ENCODE data around the gene TMEM245. TPM values are rescaled to one million over a fixed set of nuclear protein-coding genes. Genes with fewer than 3 reads are reported as not detected.
"Not testable (repeated sequence)": the region's sequence is repeated elsewhere in the genome, so short reads cannot be mapped to it uniquely, and the experiment has no call there.

The TMEM245 gene
- polyA plus RNA-seq, 3 donors: 57.1 to 88.9 (median 76.0) TPM

DNA sequence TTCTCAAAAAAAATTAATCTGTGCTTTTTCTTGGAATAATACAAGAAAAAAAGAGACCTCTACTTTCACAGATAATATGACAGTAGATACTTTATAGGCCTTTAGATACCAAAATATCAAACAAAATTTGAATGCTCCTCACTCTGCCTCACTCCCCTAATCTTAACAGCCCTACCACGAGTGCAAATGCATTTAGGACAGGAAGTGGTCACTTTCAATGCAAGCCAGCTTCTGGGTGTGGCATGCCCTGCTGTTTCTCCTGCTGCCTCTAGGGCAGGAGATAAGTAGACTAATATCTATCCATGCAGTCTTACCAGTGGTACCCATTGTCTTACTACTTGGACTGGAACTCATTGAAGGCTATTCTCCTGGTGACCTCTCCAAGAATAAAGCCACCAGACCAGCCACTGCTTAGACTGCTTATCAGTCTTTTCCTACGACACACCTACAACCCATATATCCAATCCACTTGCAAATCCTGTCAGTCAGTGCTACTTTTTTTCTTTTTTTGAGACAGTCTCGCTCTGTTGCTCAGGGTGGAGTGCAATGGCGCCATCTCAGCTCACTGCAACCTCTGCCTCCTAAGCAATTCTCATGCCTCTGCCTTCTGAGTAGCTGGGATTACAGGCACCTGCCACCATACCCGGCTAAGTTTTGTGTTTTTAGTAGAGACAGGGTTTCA, 24.3 kb upstream of the TMEM245 start:
- DNase-seq (ENCODE audit: extremely low read depth in 1 of 11, low read depth in 9 of 11, low spot score in 4 of 11): no peak

DNA sequence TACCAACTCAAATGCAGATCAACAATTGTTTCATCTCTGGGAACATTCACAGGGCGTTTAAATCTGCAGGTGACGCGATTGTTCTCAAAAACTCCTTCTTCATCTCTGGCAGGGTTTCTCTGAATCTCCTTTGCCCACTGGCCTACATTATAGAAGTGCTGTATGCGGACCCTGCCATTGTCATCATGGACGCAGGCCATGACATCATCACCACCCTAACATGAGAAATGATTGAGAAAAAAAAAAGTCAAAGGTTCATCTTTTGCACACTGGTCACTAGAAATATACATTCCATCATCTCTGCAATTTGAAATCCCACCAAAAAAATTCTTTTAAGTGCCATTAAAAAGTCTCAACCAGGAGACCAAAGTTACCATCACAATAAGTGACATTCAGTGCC, 21.6 kb upstream of the TMEM245 start:
- DNase-seq (ENCODE audit: extremely low read depth in 1 of 11, low read depth in 9 of 11, low spot score in 4 of 11): no peak

DNA sequence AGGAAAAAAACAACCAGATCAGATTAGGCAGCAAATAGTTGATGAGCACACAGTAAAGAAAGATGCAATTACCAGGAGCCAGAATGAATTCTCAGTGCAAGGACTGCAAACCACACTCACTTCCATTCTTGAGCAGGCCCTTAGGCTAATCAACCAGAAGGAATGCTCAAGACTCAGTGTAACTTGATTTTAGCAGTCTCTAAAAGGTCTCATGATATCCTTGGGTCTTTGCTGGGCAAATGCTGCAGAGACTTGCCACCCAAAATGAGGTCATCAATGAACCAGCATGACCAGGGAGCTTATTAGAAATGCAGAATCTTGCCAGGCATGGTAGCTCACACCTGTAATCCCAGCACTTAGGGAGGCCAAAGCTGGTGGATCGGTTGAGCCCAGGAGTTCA, 20.1 kb upstream of the TMEM245 start:
- no peak for DNase-seq (ENCODE audit: extremely low read depth in 1 of 11, low read depth in 9 of 11, low spot score in 4 of 11)

DNA sequence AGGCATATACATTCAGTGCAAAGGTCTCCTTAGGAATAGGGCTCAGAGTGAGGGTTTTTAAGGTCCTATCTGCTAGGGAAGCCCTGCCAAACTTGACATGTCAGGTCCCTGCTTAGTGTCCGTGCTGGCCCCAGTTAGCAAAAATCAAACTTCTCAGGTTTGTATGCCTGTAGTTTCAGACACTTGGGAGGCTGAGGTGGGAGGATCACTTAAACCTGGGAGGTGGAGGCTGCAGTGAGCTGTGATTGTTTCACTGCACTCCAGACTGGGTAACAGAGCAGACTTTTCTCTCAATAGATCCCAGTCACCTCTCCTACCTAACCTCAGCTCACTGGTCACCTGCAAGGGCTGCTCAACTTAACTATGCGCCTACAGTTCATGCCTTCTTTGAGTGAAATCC, 18.7 kb upstream of the TMEM245 start:
- DNase-seq (ENCODE audit: extremely low read depth in 1 of 11, low read depth in 9 of 11, low spot score in 4 of 11): no peak

DNA sequence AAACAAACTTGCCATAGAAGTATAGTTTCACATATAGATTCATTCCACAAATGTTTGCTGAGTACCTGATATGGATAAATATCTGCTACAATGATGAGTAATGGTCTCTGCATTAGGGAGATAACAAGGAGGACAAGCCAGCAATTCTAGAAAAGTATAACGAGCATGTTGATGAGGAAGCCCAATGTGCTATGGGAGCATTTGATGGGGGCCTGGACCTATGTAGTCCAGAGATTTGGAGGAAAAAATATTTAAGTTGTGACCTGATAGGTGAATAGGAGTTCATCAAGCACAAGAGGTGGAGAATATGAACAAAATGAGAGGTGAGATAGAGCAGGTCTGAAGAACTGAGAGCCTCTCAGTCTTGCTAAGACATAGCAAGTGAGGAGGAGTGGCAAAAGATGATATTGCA, 14.4 kb upstream of the TMEM245 start:
- no peak for DNase-seq (ENCODE audit: extremely low read depth in 1 of 11, low read depth in 9 of 11, low spot score in 4 of 11)

DNA sequence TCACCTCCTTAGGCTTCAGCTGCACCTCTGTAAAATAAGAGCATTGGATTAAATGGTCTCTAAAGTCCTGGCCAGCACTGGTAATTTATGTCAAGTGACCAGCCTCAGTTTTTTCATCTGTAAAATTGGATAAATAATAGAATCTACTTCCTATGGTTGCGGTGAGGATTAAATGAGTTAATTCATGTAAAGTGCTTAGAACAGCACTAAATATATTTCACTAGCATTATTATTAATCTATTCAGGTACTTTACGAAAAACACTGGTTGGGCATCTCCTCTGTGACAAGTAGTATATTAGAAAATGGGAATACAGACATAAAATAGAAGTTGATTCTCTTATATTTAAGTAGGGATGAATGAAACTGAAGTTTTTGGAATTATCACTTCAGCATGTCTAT, 13.8 kb upstream of the TMEM245 start:
- no peak for DNase-seq (ENCODE audit: extremely low read depth in 1 of 11, low read depth in 9 of 11, low spot score in 4 of 11)

DNA sequence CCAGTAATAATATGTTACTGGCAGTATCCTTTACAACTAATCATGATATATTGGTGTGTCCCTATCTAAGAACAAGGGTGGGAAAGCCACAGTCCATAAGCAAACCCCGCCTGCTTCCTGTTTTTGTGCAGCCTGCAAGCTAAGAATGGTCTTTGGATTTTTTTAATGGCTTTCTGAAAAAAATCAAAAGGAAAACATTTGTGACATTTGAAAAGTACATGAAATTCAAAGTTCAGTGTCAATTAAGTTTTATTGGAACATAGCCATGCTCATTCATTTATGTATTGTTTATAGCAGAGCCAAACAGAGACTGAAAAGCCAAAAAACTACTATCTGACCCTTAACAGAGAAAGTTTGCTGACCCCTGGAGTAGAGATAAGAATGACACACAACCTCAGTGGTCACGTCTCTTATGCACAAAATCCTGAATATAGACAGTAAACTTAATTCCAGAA, 12.8 kb upstream of the TMEM245 start:
- no peak for DNase-seq (ENCODE audit: extremely low read depth in 1 of 11, low read depth in 9 of 11, low spot score in 4 of 11)

DNA sequence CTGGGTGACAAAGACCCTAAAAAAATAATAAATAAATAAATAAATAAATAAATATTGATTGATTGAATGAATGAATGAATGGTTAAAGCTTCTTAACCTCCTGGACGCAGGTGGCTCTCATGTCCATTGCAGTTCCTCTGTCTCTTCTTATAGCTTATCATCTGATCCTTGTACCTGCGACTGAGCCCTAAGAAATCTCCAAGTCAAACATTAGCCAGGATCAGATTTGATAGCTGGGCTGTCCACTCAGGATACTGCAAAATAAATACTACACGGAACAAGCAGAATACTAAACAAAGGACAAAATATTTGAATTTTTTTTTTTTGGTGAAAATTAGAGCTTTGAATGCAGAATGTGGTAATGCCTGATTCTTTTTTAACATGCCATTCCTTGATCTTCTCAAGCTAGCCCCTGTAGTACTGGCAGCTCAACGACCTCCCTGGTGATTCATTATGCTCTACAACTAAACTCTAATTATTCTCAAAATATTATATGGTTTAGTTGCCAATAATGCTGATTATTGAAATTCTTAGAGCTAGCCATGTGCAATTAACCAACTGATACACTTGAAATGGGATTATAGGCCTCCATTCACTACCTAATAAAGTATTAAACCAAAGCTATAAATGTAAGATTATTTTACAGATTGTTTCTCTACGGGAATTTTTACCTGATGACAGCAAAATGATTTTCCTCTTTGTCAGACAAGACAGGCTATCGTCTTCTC, 9.9 kb upstream of the TMEM245 start:
- no peak for DNase-seq (ENCODE audit: extremely low read depth in 1 of 11, low read depth in 9 of 11, low spot score in 4 of 11)

DNA sequence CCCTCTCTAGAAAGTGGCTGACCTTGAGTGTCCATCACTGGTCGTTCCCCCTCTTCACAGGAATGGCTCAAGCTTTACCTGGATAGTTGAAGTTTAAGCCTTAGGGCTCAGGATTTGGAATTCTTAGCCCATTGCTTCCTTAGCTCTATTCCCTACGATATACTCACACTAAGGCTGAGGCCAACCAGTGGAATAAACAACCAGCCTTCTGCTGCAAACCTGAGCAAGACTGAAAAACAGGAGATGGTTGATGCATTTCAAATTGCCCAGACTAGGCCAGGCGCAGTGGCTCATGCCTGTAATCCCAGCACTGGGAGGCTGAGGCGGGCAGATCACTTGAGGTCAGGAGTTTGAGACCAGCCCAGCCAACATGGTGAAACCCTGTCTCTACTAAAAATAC, 6.9 kb upstream of the TMEM245 start:
- not testable (repeated sequence) for DNase-seq (ENCODE audit: extremely low read depth in 1 of 11, low read depth in 9 of 11, low spot score in 4 of 11)

DNA sequence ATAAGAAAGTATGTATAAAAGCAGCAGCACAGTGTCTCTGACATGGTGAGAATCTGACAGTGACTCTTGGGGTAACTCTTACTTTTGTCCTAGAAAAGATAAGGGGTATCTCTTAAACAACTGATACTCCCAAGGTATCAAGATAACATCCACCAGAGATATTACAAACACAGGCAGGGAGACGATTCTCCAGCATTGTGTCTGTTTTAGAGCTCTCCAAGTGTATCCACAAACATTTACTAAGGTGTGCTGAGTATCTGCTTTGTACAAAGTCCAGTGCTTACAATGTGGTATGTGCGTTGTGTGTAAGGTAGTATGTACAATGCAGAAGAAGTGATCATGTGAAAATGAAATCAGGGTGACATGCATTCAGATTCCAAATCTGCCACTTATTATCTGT, 4.4 kb upstream of the TMEM245 start:
- no peak for DNase-seq (ENCODE audit: extremely low read depth in 1 of 11, low read depth in 9 of 11, low spot score in 4 of 11)

DNA sequence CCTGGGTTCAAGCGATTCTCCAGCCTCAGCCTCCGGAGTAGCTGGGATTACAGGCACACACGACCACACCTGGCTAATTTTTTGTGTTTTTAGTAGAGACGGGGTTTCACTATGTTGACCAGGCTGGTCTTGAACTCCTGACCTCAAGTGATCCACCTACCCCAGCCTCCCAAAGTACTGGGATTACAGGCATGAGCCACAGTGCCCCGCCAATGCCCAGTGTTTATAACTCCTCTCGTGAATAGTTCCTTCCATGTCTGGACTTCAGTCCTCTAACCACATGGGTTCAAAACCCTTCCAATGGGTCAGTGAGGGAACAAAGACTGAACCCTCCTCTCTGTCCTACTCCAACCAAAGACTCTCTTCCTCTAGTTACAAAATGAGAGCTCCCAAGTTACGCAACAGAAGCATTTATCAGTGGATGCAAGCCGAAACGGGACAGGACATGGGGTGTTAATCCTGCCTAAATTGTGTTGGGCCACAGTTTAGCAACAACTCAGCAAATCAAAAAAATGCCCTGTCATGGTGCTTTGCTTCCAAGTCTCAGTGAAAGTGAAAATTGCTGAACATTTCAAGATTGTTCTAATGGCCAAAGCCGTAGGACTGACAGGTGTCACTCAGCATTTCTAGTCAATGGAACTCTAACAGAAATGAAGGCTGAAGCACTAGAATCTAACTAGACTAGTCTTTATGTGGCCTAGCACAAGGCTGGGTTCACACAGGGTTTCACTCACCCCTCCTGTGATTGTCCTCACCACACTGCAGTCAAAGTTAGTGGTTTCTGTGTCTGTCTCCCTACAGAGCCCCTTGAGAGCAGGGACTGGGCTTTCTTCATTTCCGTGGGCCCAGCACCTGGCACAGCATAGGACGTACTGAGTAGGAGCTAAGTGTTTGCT, 3.2 kb upstream of the TMEM245 start:
- no peak for DNase-seq (ENCODE audit: extremely low read depth in 1 of 11, low read depth in 9 of 11, low spot score in 4 of 11)

DNA sequence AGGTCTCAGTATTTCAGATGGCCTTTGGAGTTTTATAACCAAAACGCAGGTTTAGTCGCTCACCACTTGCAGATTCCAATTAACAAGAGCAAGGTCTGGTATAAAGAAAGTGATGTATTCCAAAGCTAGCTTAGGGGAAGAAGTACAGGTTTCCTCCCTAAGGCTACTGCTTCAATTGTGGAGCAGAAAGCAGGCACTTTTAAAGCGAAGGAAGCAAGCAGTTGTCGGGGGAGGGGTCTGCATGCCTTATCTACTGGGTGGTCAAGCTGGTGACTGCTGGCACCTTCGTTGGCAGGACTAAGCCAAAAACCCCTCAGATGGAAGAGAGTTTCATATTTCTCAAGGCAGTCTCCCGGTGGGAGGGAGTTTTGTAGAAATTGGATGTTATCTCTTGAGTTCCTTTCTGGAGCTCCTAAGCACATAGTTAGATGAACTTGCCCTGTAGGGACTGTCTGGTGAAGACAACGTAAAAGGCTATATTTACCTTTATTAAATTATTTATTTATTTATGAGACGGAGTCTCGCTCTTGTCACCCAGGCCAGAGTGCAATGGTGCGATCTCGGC, 1.6 kb upstream of the TMEM245 start:
- no peak for DNase-seq (ENCODE audit: extremely low read depth in 1 of 11, low read depth in 9 of 11, low spot score in 4 of 11)

DNA sequence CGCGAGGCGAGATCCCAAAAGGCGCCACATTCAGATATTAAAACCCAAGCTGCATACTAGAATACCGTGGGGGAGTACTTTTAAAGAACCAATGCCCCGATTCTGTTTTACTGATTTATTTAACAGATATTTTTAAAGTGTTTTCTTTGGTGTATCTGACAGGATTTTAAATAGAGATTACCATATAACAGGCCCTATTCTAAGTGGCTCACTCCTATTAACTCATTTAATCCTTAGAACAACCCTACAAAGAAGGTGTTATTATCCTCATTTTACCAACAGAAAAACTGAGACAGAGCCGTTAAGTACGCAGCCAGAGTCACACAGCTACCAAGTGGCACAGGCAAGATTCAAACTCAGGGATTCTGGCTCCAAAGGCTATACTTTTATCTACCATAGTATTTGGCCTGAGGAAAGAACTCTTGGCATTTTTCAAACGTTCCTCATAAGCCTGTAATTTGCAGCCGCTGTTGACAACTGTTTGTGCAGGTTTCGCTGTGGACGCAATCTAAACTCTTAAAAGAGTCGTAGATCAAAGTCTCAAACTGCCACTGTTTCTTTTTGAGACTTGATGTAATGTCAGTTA, 550 bp upstream of the TMEM245 start:
- DNase-seq (ENCODE audit: extremely low read depth in 1 of 11, low read depth in 9 of 11, low spot score in 4 of 11): no peak

DNA sequence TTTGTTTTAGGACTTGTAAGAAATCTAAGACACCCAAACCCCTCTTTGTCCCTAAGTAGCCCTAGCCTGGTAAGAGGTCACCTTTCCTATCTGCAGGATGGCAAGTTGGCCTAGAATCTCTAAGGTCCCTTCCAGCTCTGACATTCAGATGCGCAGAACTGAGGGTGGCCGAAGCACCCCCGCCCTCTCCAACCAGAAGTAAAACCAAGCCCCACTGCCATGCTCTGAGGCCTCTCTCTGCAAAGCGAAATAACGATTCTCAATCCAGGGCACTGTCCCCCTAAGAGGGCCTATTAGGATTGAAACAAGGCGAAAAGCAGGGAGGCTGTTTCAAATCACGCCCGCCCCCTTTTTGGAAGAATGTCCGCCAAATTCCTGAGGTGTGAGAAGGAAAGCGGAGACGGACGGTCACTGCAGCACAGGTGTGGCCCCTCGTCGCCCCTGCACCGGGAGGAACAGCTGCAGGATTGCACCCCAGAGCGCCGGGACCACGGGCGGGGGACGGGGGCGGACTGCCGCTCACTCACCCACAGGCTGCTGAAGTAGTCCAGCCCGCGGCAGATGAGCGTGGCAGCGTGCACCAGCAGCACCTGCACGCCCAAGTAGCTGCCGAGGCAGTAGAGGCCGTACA, 824 bp downstream of the TMEM245 start:
- no peak for DNase-seq (ENCODE audit: extremely low read depth in 1 of 11, low read depth in 9 of 11, low spot score in 4 of 11)

DNA sequence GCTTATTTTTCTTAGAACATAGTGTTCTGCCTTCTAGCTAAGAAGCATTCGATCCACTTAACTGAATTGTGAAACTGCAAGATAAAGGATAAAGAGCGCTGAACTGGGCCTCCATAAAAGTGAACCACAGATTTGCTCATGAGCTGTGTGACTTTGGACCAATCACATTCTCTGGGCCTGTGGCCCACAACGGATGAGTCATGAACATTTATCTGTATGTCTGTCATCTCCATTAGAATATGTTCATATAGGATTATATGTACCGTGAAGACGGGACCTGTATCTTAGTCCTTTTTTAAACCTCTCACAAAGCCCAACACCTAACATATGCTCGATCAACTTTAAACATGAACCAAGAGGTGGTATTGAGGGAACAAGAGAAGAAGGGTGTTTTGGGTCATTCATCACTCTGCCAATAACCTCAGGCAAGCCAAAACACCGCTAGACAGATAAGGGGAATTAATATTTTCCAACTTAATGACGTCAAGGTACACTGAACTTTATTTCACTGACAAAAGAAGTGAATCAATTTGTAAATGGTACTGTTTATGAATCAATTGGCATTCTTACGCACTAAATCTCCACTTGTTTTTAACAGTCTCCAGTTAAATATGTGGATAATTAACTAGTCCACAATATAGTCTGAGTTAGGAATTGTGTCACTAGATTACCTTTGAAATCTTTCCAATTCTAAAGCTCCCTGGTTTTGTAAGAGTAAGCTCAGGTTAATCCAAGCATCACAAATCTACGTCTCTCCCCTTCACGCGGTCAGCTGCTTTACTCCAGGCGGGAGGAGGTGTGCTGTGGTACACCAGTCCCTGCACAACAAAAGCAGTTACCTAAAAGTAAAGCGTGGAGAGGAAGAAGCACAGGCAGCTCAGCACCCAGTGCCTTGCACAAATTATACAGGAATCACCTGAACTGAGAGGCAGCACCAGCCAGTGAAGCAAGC, 1.6 kb downstream of the TMEM245 start:
- DNase-seq (ENCODE audit: extremely low read depth in 1 of 11, low read depth in 9 of 11, low spot score in 4 of 11): no peak

DNA sequence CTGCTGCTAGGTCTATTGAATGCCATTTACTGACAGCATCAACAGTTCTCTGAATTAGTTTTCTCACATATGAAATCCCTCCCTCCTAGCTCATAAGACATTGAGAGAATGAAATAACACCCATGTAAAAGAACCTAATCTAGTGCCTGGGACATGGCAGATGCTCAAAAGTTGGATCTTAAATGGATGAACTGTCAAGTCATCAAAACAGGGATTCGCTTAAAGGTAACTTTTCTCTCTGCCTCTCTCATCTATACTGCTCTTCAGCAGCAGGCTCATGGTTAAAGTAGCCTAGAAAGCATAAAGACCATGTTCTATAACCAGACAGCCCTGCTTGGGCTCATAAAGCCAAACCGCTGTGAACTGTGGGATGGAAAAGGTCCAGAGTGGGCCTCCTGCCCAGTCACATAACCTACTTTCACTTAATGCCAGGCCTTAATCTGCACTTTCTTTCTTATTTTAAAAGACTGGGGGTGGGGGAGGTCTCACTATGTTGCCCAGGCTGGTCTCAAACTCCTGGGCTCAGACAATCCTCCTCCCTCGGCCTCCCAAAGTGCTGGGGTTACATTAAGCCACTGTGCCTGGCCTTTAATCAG, 3.7 kb downstream of the TMEM245 start:
- DNase-seq (ENCODE audit: extremely low read depth in 1 of 11, low read depth in 9 of 11, low spot score in 4 of 11): no peak

DNA sequence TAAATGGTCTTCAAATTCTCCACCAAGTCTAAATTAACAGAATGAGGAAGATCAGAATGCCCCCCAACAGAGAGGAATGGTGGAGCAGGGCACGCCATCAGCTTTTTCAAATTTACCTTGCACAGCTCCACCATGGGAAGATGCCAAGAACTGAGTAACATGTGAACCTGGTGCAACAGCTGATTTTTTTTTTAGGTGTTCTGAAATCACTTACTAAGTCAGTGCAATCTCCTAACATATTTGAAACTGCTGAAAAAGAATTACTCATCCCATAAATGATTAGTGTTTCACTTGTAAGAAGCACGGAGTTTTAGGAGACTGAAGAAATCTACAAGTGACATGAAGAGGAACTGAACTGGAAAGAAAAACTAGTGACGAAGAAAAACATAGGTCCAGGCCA, 5.1 kb downstream of the TMEM245 start:
- no peak for DNase-seq (ENCODE audit: extremely low read depth in 1 of 11, low read depth in 9 of 11, low spot score in 4 of 11)
